Mucosa of gallbladder (tissue), 1 donor: ENCODE data around the gene GBE1. TPM values are rescaled to one million over a fixed set of nuclear protein-coding genes. Genes with fewer than 3 reads are reported as not detected.

Experiments used
- DNase-seq: peaks from one replicate; pipeline ENCODE4 v3.0.0-alpha.2; 2020; ENCODE audit warnings: low spot score
- total RNA-seq: library from RNA; stranded (reverse); gene quantifications from one replicate; pipeline ENCODE4 v1.2.1, GENCODE V29; 2021
- donor health status: DM: no; HTN: no; CAD: no.

Gene GBE1
- total RNA-seq, 1 donor from 2014 or later, result 17.2 TPM

GRCh38 chr3:81699536-81700320 lies 61.7 kb downstream of the GBE1 start:
- no peak for DNase-seq

- DNase-seq, result no peak
Measured at GRCh38 chr3:81696090-81696489, 65.4 kb downstream of the GBE1 start.

GRCh38 chr3:81695302-81695701 lies 66.1 kb downstream of the GBE1 start:
- no peak for DNase-seq

GRCh38 chr3:81694662-81695061 lies 66.8 kb downstream of the GBE1 start:
- DNase-seq, result no peak

- DNase-seq, result no peak
Measured at GRCh38 chr3:81692766-81693165, 68.7 kb downstream of the GBE1 start.

- DNase-seq, result no peak
Measured at GRCh38 chr3:81689617-81690016, 71.8 kb downstream of the GBE1 start.

- DNase-seq, result no peak
Measured at GRCh38 chr3:81684751-81685395, 76.6 kb downstream of the GBE1 start.

- no peak for DNase-seq
Measured at GRCh38 chr3:81676706-81677456, 84.6 kb downstream of the GBE1 start.

- no peak for DNase-seq
Measured at GRCh38 chr3:81674690-81675089, 86.8 kb downstream of the GBE1 start.

GRCh38 chr3:81668283-81668682 lies 93.2 kb downstream of the GBE1 start:
- DNase-seq, result no peak

- no peak for DNase-seq
Measured at GRCh38 chr3:81666502-81667121, 94.8 kb downstream of the GBE1 start.

GRCh38 chr3:81663114-81663513 lies 98.3 kb downstream of the GBE1 start:
- DNase-seq, result no peak

GRCh38 chr3:81660036-81660435 lies 101.4 kb downstream of the GBE1 start:
- DNase-seq, result no peak

- no peak for DNase-seq
Measured at GRCh38 chr3:81658322-81658997, 103.0 kb downstream of the GBE1 start.

- DNase-seq, result no peak
Measured at GRCh38 chr3:81651139-81651538, 110.3 kb downstream of the GBE1 start.

- no peak for DNase-seq
Measured at GRCh38 chr3:81650187-81650586, 111.3 kb downstream of the GBE1 start.

GRCh38 chr3:81645248-81645647 lies 116.2 kb downstream of the GBE1 start:
- no peak for DNase-seq

GRCh38 chr3:81643721-81644120 lies 117.7 kb downstream of the GBE1 start:
- DNase-seq, result no peak

- DNase-seq, result no peak
Measured at GRCh38 chr3:81638480-81638879, 123.0 kb downstream of the GBE1 start.

- DNase-seq, result no peak
Measured at GRCh38 chr3:81632659-81633058, 128.8 kb downstream of the GBE1 start.

- DNase-seq, result no peak
Measured at GRCh38 chr3:81624756-81625155, 136.7 kb downstream of the GBE1 start.

GRCh38 chr3:81622395-81622794 lies 139.1 kb downstream of the GBE1 start:
- DNase-seq, result no peak
